IMR-90 (cell line): ENCODE results near the gene ERAP2. TPM values are rescaled to one million over a fixed set of nuclear protein-coding genes. Genes with fewer than 3 reads are reported as not detected.

Source experiments
- ATAC-seq: fragments of 200-7000 bp; cut with Tn5 transposase; 2 replicates; pipeline ENCODE4 v1.9.1; 2020; ENCODE audit warnings: low read depth, mild to moderate bottlenecking, moderate library complexity
- BruUV-seq: library from RNA; stranded (reverse); fragments of 400-500 nt; replicated peaks from 2 replicates; lab custom pipeline; 2021; lab: Mats Ljungman, UMichigan
- CTCF ChIA-PET: fragments of 300-600 bp; formaldehyde crosslinking; extraction: SDS; loops from one replicate; lab custom pipeline; 2021; ENCODE audit warnings: antibody characterized with exemption; lab: Yijun Ruan, JAX
- POLR2A ChIA-PET: fragments of 300-600 bp; sonication (Branson Sonifier 250); formaldehyde crosslinking; loops from one replicate; lab custom pipeline; 2022; ENCODE audit warnings: antibody characterized with exemption; ENCODE audit not compliant: unreplicated experiment; lab: Charles Lee
- DNase-seq: peaks from one replicate; pipeline ENCODE4 v3.0.0; 2013
- H2AFZ ChIP-seq: replicated peaks from 2 replicates; pipeline ENCODE3; 2013; ENCODE audit warnings: low read length, mild to moderate bottlenecking; ENCODE audit not compliant: poor library complexity
- H2AK5ac ChIP-seq: 2 replicates; pipeline ENCODE4 v1.6.1; 2013; ENCODE audit warnings: low read depth, low read length, inconsistent platforms
- H2AK9ac ChIP-seq: replicated peaks from 2 replicates; pipeline ENCODE3; 2013; ENCODE audit warnings: mild to moderate bottlenecking, low read depth, low read length, moderate library complexity; ENCODE audit not compliant: poor library complexity
- H2BK120ac ChIP-seq: 2 replicates; pipeline ENCODE4 v1.6.1; 2013; ENCODE audit warnings: low read depth, low read length, inconsistent platforms
- H2BK15ac ChIP-seq: 3 replicates; pipeline ENCODE4 v1.6.1; 2013; ENCODE audit warnings: low read depth, low read length, inconsistent platforms
- H2BK20ac ChIP-seq: 2 replicates; pipeline ENCODE4 v1.6.1; 2013; ENCODE audit warnings: low read depth, mild to moderate bottlenecking, inconsistent platforms, low read length, moderate library complexity
- H2BK5ac ChIP-seq: 2 replicates; pipeline ENCODE4 v1.6.1; 2013; ENCODE audit warnings: mild to moderate bottlenecking, low read depth, low read length, inconsistent platforms; ENCODE audit not compliant: poor library complexity, severe bottlenecking
- H3K14ac ChIP-seq: replicated peaks from 2 replicates; pipeline ENCODE4 v1.6.1; 2013; ENCODE audit warnings: low read depth, low read length, inconsistent platforms
- H3K18ac ChIP-seq: 2 replicates; pipeline ENCODE4 v1.6.1; 2013; ENCODE audit warnings: low read depth, low read length, control low read depth
- H3K23ac ChIP-seq: 2 replicates; pipeline ENCODE4 v1.6.1; 2013; ENCODE audit warnings: low read depth, low read length, inconsistent platforms
- H3K27ac ChIP-seq: 2 replicates; pipeline ENCODE4 v1.5.1; 2013; ENCODE audit warnings: mild to moderate bottlenecking, control low read depth, low read length; ENCODE audit not compliant: insufficient read depth
- H3K27me3 ChIP-seq: 2 replicates; pipeline ENCODE4 v1.6.1; 2013; ENCODE audit warnings: low read length; ENCODE audit not compliant: control insufficient read depth, insufficient read depth
- H3K36me3 ChIP-seq: 2 replicates; pipeline ENCODE4 v1.6.1; 2013; ENCODE audit warnings: low read length, mixed read lengths; ENCODE audit not compliant: control insufficient read depth, insufficient read depth
- H3K4ac ChIP-seq: 2 replicates; pipeline ENCODE4 v1.6.1; 2013; ENCODE audit warnings: low read depth, low read length, inconsistent platforms
- H3K4me1 ChIP-seq: 2 replicates; pipeline ENCODE4 v1.6.1; 2013; ENCODE audit warnings: low read length, mixed read lengths; ENCODE audit not compliant: control insufficient read depth, insufficient read depth
- H3K4me2 ChIP-seq: 2 replicates; pipeline ENCODE4 v1.6.1; 2013; ENCODE audit warnings: low read depth, mild to moderate bottlenecking, control low read depth, low read length, moderate library complexity
- H3K4me3 ChIP-seq: 2 replicates; pipeline ENCODE4 v1.5.1; 2013; ENCODE audit warnings: low read depth, mild to moderate bottlenecking, control low read depth, low read length, moderate library complexity; ENCODE audit not compliant: insufficient read depth
- H3K56ac ChIP-seq: 2 replicates; pipeline ENCODE4 v1.6.1; 2013; ENCODE audit warnings: low read length, inconsistent platforms; ENCODE audit not compliant: insufficient read depth; ENCODE audit errors: extremely low read depth
- H3K79me1 ChIP-seq, 2 experiments: 2 replicates each; pipeline ENCODE4 v1.6.1; 2013; ENCODE audit warnings: low read length in 2 of 2, inconsistent platforms in 1 of 2, low read depth in 1 of 2
- H3K9ac ChIP-seq: 2 replicates; pipeline ENCODE4 v1.6.1; 2013; ENCODE audit warnings: low read depth, low read length, control low read depth
- H3K9me1 ChIP-seq: 2 replicates; pipeline ENCODE4 v1.6.1; 2013; ENCODE audit warnings: low read length, inconsistent platforms; ENCODE audit not compliant: insufficient read depth
- H3K9me3 ChIP-seq: 2 replicates; pipeline ENCODE4 v1.6.1; 2013; ENCODE audit warnings: low read length; ENCODE audit not compliant: control insufficient read depth, insufficient read depth
- H4K20me1 ChIP-seq: 2 replicates; pipeline ENCODE4 v1.6.1; 2013; ENCODE audit warnings: low read length, inconsistent platforms; ENCODE audit not compliant: insufficient read depth
- H4K5ac ChIP-seq: 2 replicates; pipeline ENCODE4 v1.6.1; 2013; ENCODE audit warnings: mild to moderate bottlenecking, low read depth, low read length, control low read depth
- H4K8ac ChIP-seq, 2 experiments: 2 replicates each; pipeline ENCODE4 v1.6.1; 2013; ENCODE audit warnings: low read depth in 2 of 2, low read length in 2 of 2, control low read depth in 1 of 2, inconsistent platforms in 1 of 2
- H4K91ac ChIP-seq: 2 replicates; pipeline ENCODE4 v1.6.1; 2013; ENCODE audit warnings: low read depth, low read length, inconsistent platforms; ENCODE audit not compliant: insufficient read depth
- CHD1 ChIP-seq: IDR thresholded peaks from 2 replicates; pipeline ENCODE4 v1.6.1; 2012; ENCODE audit warnings: low read depth, low read length, improper control_type of control experiment
- ELK1 ChIP-seq: fragments of 150-350 bp; IDR thresholded peaks from 2 replicates; pipeline ENCODE4 v1.6.1; 2016; ENCODE audit warnings: low read depth, mild to moderate bottlenecking, low read length, moderate library complexity, borderline replicate concordance
- FOS ChIP-seq: fragments of 150-350 bp; IDR thresholded peaks from 2 replicates; pipeline ENCODE4 v1.6.1; 2016; ENCODE audit warnings: low read depth, low read length
- POLR2A ChIP-seq: IDR thresholded peaks from 2 replicates; pipeline ENCODE4 v1.6.1; 2012; ENCODE audit warnings: mild to moderate bottlenecking, low read depth, low read length
- WGBS, 2 experiments: methylation state at CpG; one replicate each; pipeline versions ENCODE4 v1.1.5 to v1.1.7; 2013; ENCODE audit warnings: missing lambda C conversion rate in 2 of 2; ENCODE audit not compliant: insufficient read length in 1 of 2; ENCODE audit errors: extremely low coverage in 2 of 2; 5-methylcytosine and 5-hydroxymethylcytosine counted together
- dilution Hi-C: fragments of 300-500 bp; cut with HindIII; formaldehyde crosslinking; loops from one replicate; pipeline ENCODE4 v1.14.3; 2018; ENCODE audit warnings: low sequenced_read_pairs; ENCODE audit not compliant: unreplicated experiment
- in situ Hi-C: fragments of 300-500 bp; cut with MboI; formaldehyde crosslinking; loops from 3 replicates; pipeline ENCODE4 v1.14.3; 2019; ENCODE audit warnings: low sequenced_read_pairs, inconsistent platforms, mixed read lengths
- intact Hi-C: fragments of 100-400 bp; cut with micrococcal nuclease; formaldehyde crosslinking; loops from 2 replicates; pipeline ENCODE4 v1.10.0; 2022
- polyA plus RNA-seq, 3 experiments: library from polyadenylated mRNA; depleted of rRNA; stranded (reverse); fragments of >200 nt; gene quantifications; 2 replicates each; pipeline ENCODE4 v1.2.3, GENCODE V29; 2012; ENCODE audit warnings: low replicate concordance in 1 of 3
- total RNA-seq: library from RNA; depleted of rRNA; stranded (reverse); fragments of >200 nt; gene quantifications from 2 replicates; pipeline ENCODE4 v1.2.3, GENCODE V29; 2012

ERAP2 gene
- total and polyA plus RNA-seq, 2 of the 4 experiments (the other 2 are of a cell fraction): 10.6 to 21.3 TPM

- no peak overlapping the region for H3K18ac ChIP-seq
Observed at GRCh38 chr5:96928931-96929708, 52.8 kb downstream of the ERAP2 start.

More at GRCh38 chr5:96928931-96929708, 52.8 kb downstream of the ERAP2 start:
- Histone ChIP-seq H2AK9ac (no peak overlapping the region), H3K36me3 (no peaks in the 10 kb centered on the region), H3K27ac (no peak overlapping the region), H3K4me3 (no peak overlapping the region), H3K9me3 (no peaks in the 10 kb centered on the region), H3K4me1 (peaks cover under 1% of the 10 kb centered on the region; the same call in 1 of the 2 replicates), H2AFZ (no peak overlapping the region), H2BK20ac (no peak overlapping the region), H2BK5ac (no peak overlapping the region), H3K9ac (no peak overlapping the region), H4K91ac (no peak overlapping the region), H3K23ac (no peak overlapping the region), H3K9me1 (no peaks in the 10 kb centered on the region; the same call in 1 of the 2 replicates), H2BK120ac (no peak overlapping the region), H3K56ac (no peak overlapping the region), H2BK15ac (no peak overlapping the region), H4K8ac (no peak overlapping the region), H2AK5ac (no peak overlapping the region), H4K20me1 (no peaks in the 10 kb centered on the region), H4K5ac (no peak overlapping the region), H3K4ac (no peak overlapping the region), H3K79me1 (peaks cover 0 to 11% of the 10 kb centered on the region in 2 experiments; a peak in 2 of 4 replicates), H3K27me3 (no peaks in the 10 kb centered on the region), H3K4me2 (no peak overlapping the region), H3K14ac (no peak overlapping the region)
- WGBS, 2 experiments: 80% methylated on average over 2 of the region's 7 CpGs; no CpG with 5 or more reads in 1 of the 2 experiments
- TF ChIP-seq FOS: no peak
- TF ChIP-seq CHD1: no peak
- TF ChIP-seq ELK1: no peak
- no peak for TF ChIP-seq POLR2A
- ChIA-PET POLR2A (no interaction called here), CTCF (interaction anchor here (0.7 kb wide), 1 partner anchor 235 kb away, joined by 6 read pairs; no protein-coding TSS in a partner anchor)
- no peak for DNase-seq
- dilution Hi-C loops (no loop called here), in situ Hi-C loops (no loop called here), intact Hi-C loops (no loop called here)
- no peak for ATAC-seq
- BruUV-seq: no TSS peak
